Skeletal muscle tissue (tissue), 4 donors: Measurements from ENCODE around the gene SAPCD1. TPM values are rescaled to one million over a fixed set of nuclear protein-coding genes. Genes with fewer than 3 reads are reported as not detected.

Experiments used
- H3K27ac ChIP-seq: one replicate; pipeline ENCODE4 v1.7.0; 2013; ENCODE audit warnings: mild to moderate bottlenecking, low read depth, low read length, inconsistent platforms
- H3K27me3 ChIP-seq, 3 donors: one replicate each; pipeline ENCODE4 v1.7.0; 2013; ENCODE audit warnings: low read length in 3 of 3; ENCODE audit not compliant: control insufficient read depth in 3 of 3, insufficient read depth in 3 of 3
- H3K36me3 ChIP-seq, 3 donors: one replicate each; pipeline ENCODE4 v1.7.0; 2013; ENCODE audit warnings: low read length in 3 of 3; ENCODE audit not compliant: control insufficient read depth in 3 of 3, insufficient read depth in 3 of 3
- H3K4me1 ChIP-seq, 3 donors: one replicate each; pipeline ENCODE4 v1.7.0; 2013; ENCODE audit warnings: low read length in 3 of 3, mild to moderate bottlenecking in 3 of 3; ENCODE audit not compliant: control insufficient read depth in 3 of 3, insufficient read depth in 3 of 3
- H3K4me3 ChIP-seq, 3 donors: one replicate each; pipeline ENCODE4 v1.7.0; 2013; ENCODE audit warnings: low read length in 3 of 3
- H3K9ac ChIP-seq, 3 donors: one replicate each; pipeline ENCODE4 v1.7.0; 2013; ENCODE audit warnings: low read length in 3 of 3, mild to moderate bottlenecking in 3 of 3, moderate library complexity in 2 of 3, low read depth in 1 of 3
- H3K9me3 ChIP-seq, 3 donors: one replicate each; pipeline ENCODE4 v1.7.0; 2013; ENCODE audit warnings: low read length in 3 of 3; ENCODE audit not compliant: control insufficient read depth in 3 of 3
- total RNA-seq: library from RNA; depleted of rRNA; stranded (reverse); fragments of >200 nt; gene quantifications from one replicate; pipeline ENCODE4 v1.2.3, GENCODE V29; 2014
- donor health status: Osteomylitis.

Gene SAPCD1
- total RNA-seq, 1 donor from 2014 or later: 1.0 TPM

DNA sequence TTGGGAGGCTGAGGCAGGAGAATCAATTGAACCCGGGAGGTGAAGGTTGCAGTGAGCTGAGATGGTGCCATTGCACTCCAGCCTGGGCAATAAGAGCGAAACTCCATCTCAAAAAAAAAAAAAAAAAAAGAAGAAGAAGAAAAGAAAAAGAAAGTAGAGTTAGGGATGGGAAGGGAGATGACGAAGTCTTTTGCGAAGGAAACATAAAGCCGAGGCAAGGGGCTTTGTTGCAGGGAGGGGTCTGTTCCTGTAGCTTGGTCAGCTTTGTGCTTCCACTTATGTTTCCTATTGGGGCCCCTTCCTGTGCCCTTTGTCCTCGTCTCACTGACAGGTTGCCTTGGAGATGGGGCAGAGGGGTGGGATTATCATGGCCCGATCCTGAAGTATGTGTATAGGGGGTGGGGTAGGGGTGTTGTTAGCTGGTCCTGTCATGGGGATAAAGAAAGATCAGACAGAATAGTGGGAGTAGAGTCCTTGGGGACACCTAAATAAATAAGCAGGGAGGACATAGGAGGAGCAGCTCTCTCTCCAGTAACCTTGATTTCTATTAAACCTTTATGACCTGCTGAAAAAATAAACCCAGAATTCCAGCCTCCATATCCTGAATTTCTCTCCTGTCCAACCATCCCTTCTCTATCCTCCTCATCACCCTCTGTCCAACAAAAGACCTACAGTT is 25.0 kb upstream of the SAPCD1 start:
- no peak overlapping the region for H3K4me3 ChIP-seq
- peak overlapping the region; percentile 81 for H3K27ac ChIP-seq
- H3K4me1 ChIP-seq: peaks cover 34 to 47% (median 41%) of the 10 kb centered on the region in 3 donors
- H3K36me3 ChIP-seq: peaks cover 0 to 12% (median 8%) of the 10 kb centered on the region in 3 donors
- H3K9me3 ChIP-seq: no peaks in the 10 kb centered on the region
- peaks cover 0 to 14% (median 0%) of the 10 kb centered on the region in 3 donors for H3K27me3 ChIP-seq
- H3K9ac ChIP-seq: no peak overlapping the region

DNA sequence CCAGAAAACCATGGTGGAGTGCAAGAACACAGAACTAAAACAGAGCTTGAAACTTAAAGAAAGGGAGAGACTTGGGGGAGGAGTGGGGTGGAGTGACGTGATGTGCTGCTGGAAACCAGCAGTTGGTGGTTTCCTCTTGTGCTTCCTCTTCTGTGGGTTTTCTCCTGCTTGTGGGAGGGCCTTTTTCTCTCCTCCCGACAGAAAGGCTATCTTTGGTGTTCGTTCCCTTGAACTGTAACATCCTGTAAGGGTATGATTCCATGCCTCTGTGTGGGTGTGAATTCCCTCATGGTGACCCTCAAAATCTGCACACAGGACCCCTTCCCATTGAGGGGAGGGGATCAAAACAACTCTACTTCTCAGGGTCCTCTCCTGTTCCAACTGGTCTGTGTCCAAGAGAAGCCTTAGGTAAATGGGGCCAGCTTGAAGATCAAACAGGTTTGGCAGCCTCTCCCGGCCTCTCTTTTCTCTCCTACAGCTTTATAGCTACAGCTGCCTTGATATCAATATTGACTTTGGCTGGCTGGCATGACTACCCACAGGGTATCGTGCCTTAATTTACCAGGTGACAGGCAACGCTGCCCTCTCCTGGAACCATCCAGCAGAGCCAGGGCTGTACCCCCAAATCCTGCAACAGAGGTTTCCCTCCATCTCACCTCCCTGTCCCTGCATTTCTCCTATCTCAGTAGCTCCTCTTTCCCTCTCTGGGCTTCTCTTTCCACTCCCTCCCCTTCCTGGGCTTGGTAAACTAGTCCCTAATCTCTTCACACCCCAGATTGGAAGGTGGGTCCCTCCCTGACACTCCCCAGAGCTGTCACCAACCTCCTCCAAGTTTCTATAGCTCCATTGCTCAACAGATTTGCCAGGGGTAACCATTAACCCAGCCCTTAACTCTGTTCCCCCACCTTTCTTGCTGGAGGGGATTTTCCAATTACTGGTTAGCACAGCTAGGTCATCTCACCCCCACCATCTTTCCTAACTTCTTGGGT is 24.2 kb upstream of the SAPCD1 start:
- peaks cover 34 to 47% (median 41%) of the 10 kb centered on the region in 3 donors for H3K4me1 ChIP-seq
- H3K36me3 ChIP-seq: peaks cover 0 to 11% (median 4%) of the 10 kb centered on the region in 3 donors
- H3K9ac ChIP-seq: peak overlapping the region in 2 of 3 donors; percentile 16 to 17
- no peak overlapping the region for H3K4me3 ChIP-seq
- peaks cover 0 to 14% (median 0%) of the 10 kb centered on the region in 3 donors for H3K27me3 ChIP-seq
- H3K9me3 ChIP-seq: no peaks in the 10 kb centered on the region
- peak overlapping the region; percentile 81 for H3K27ac ChIP-seq

DNA sequence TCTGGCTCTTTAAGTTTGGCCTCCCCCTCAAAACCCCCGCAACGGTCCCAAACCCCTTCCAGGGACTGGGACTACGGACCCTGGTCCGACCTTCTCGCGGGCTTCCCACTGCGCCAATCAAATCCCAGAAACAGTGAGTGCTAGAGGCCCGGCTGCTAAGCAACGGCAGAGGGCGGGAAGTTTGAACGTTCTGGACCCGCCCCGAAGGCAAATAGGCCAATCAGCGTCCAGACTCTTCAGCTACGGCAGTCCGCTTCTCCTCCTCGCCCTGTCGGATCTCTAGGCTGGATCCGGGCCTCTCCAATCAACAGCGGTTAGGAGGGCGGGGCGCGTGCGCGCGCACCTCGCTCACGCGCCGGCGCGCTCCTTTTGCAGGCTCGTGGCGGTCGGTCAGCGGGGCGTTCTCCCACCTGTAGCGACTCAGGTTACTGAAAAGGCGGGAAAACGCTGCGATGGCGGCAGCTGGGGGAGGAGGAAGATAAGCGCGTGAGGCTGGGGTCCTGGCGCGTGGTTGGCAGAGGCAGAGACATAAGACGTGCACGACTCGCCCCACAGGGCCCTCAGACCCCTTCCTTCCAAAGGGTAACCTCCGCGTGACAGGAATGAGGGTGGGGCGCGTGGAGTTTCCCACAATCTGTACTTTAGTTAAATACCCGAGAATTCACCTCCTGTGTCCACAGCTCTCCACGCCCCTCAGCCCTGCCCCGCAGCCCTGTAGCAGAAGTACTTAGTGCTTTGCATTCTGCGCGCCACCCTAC is 22.6 kb upstream of the SAPCD1 start, which contains the start of gene MSH5:
MSH5 (plus strand) TSS at position 367 of the 758 bp plus-strand sequence. CDS start 462 bp downstream, outside the sequence.
- Histone ChIP-seq H3K4me3 (peak within 1 kb of the TSS; percentile 88 to 94 (median 93)), H3K9ac (peak within 1 kb of the TSS; percentile 72 to 82 (median 74)), H3K4me1 (peaks cover 22 to 39% (median 31%) of the 10 kb centered on the region in 3 donors), H3K36me3 (peaks cover 0 to 3% (median 0%) of the 10 kb centered on the region in 3 donors), H3K27ac (peak within 1 kb of the TSS; percentile 47), H3K27me3 (peaks cover 0 to 14% (median 0%) of the 10 kb centered on the region in 3 donors), H3K9me3 (no peaks in the 10 kb centered on the region)

DNA sequence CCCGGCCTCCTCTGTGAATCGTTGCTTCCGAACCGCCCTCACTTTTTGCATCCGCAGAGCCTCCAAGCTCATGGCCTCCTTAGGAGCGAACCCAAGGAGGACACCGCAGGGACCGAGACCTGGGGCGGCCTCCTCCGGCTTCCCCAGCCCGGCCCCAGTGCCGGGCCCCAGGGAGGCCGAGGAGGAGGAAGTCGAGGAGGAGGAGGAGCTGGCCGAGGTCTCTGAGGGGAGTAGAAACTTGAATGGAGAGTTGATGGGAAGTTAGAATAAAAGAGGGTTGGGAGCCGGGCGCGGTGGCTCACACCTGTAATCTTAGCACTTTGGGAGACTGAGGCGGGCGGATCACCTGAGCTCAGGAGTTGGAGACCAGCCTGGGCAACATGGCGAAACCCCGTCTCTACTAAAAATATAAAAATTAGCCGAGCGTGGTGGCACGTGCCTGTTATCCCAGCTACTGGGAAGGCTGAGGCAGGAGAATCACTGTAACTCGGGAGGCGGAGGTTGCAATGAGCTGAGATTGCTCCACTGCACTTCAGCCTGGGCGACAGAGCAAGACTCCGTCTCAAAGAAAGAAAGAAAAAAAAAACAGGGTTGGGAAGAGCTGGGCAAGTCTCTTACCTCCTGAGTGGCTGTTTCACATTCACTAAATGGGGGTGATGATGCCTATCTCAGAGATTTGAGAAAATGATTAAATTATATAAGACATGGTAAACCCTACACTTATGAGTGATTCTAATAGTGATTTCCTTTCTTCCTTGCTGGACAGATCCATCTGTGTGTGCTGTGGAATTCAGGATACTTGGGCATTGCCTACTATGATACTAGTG is 21.8 kb upstream of the SAPCD1 start:
- no peaks in the 10 kb centered on the region for H3K9me3 ChIP-seq
- peak overlapping the region; percentile 47 for H3K27ac ChIP-seq
- H3K4me1 ChIP-seq: peaks cover 20 to 33% (median 27%) of the 10 kb centered on the region in 3 donors
- peak overlapping the region; percentile 72 to 82 (median 74) for H3K9ac ChIP-seq
- peaks cover 0 to 7% (median 0%) of the 10 kb centered on the region in 3 donors for H3K27me3 ChIP-seq
- H3K36me3 ChIP-seq: peaks cover 0 to 3% (median 0%) of the 10 kb centered on the region in 3 donors
- H3K4me3 ChIP-seq: peak overlapping the region; percentile 88 to 94 (median 93)

DNA sequence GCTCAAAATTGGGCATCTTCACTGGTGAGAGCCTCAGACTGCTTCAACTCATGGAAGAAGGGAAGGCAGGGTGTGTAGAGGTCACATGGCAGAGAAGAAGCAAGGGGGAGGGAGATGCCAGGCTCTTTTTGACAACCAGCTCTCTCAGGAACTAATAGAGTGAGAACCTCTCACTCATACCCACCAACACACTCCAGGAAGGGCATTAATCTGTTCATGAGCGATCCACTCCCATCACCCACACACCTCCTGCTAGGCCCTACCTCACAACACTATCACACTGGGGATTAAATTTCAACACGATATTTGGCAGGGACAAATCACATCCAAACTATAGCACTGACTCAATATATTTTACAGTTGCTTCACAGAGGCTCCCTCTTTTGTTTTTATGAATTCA is 20.6 kb upstream of the SAPCD1 start:
- H3K9me3 ChIP-seq: no peaks in the 10 kb centered on the region
- no peak overlapping the region for H3K27ac ChIP-seq
- no peaks in the 10 kb centered on the region for H3K27me3 ChIP-seq
- no peak overlapping the region for H3K4me3 ChIP-seq
- no peak overlapping the region for H3K9ac ChIP-seq
- peaks cover 20 to 25% (median 23%) of the 10 kb centered on the region in 3 donors for H3K4me1 ChIP-seq
- H3K36me3 ChIP-seq: peaks cover 0 to 3% (median 0%) of the 10 kb centered on the region in 3 donors

DNA sequence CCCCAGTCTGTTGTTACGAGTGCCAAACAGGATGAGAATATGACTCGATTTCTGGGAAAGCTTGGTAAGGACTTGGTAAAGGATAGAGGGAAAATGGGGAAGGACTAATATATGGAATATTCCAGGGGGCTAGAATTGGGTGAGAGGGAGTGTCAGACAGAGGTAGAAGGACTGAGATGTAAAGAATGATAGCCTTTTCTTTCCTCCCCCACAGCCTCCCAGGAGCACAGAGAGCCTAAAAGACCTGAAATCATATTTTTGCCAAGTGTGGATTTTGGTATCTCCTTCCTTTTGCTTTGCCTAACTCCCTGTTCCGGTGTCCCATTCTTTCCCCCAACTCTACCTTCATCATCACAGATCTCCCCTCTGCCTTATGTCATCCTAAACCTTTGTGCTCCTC is 19.6 kb upstream of the SAPCD1 start:
- Histone ChIP-seq H3K27me3 (no peaks in the 10 kb centered on the region), H3K4me1 (peaks cover 19 to 22% (median 20%) of the 10 kb centered on the region in 3 donors), H3K36me3 (peaks cover 0 to 3% (median 2%) of the 10 kb centered on the region in 3 donors), H3K4me3 (no peak overlapping the region), H3K9me3 (no peaks in the 10 kb centered on the region), H3K9ac (no peak overlapping the region), H3K27ac (no peak overlapping the region)

DNA sequence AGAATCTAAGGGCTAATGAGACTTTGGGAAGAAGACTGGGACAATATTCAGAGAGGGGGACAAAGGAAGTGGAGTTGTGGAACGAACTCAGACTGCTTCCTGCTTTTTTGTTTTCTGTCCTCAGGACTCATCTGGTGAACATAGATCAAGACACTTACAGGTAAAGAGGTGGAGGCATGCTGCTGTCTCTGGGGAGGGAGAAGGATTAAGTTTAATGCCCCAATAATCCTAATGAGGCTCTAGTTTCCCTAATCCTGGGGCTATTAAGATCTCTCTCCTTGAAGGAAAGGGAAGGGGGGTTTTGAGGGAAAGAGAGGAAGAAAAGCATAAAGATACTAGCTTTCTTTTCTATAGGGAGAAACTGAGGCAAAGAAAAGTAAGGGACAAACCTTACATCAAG is 18.0 kb upstream of the SAPCD1 start:
- no peaks in the 10 kb centered on the region for H3K27me3 ChIP-seq
- H3K27ac ChIP-seq: no peak overlapping the region
- no peak overlapping the region for H3K9ac ChIP-seq
- H3K4me3 ChIP-seq: no peak overlapping the region
- H3K4me1 ChIP-seq: peaks cover 6 to 8% (median 7%) of the 10 kb centered on the region in 3 donors
- no peaks in the 10 kb centered on the region for H3K9me3 ChIP-seq
- H3K36me3 ChIP-seq: peaks cover 0 to 3% (median 2%) of the 10 kb centered on the region in 3 donors

DNA sequence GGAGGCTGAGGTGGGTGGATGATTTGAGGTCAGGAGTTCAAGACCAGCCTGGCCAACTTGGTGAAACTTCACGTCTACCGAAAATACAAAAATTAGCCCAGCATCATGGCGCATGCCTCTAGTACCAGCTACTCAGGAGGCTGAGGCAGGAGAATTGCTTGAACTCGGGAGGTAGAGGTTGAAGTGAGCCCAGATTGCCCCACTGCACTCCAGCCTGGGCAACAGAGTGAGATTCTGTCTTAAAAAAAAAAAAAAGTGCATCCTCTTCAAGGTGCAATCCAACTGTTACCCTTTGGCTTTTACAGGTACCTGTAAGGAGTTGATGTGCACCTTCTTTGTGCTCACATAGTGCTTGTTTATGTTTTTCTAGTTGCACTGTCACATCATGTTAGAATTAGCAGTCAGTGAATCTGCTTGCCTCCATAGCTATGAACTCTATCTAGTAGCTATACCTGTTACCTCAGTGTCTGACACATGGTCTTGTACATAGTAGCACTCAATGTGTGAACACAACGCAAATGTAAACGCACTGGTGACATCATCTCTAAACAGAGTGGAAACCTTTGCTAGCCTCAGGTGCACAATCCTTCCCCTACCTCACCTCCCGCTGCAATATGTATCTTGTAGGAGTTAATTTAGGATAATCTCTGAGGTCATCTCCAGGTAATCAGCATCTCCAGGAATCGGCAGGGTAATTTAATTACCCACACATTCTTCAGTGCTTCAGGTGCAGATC is 13.0 kb upstream of the SAPCD1 start:
- Histone ChIP-seq H3K9me3 (no peaks in the 10 kb centered on the region), H3K27ac (no peak overlapping the region), H3K4me3 (no peak overlapping the region), H3K4me1 (no peaks in the 10 kb centered on the region), H3K9ac (no peak overlapping the region), H3K27me3 (no peaks in the 10 kb centered on the region), H3K36me3 (peaks cover 0 to 2% (median 0%) of the 10 kb centered on the region in 3 donors)
